Activated CD8-positive, alpha-beta memory T cell treated with anti-CD3 and anti-CD28 coated beads for 4 hours (primary cell): ENCODE measurements around the gene BSG.
A peak's percentile ranks its signal among the peaks of the same experiment; 100 is the strongest.
"Not testable (repeated sequence)": the region's sequence is repeated elsewhere in the genome, so short reads cannot be mapped to it uniquely, and the experiment has no call there.

Experiments used
- DNase-seq, 2 donors: peaks; one replicate each; pipeline ENCODE4 v3.0.0-alpha.2; 2020; ENCODE audit warnings: low read depth in 2 of 2

Gene BSG

DNA sequence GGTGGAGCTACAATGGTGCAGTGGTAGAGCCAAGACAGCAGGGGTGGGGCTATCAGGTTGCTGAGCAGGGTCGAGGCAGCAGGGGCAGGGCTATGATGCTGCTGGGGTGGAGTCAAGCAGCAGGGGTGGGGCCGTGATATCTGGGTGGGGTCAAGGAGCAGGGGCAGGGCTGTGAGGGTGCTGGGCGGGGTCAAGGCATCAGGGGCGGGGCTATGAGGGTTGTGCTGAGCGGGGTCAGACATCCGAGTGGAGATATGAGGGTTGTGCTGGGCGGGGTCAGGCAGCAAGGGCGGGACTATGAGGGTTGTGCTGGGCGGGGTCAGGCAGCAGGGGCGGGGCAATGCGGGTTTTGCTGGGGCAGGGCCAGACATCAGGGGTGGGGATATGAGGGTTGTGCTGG lies 32.0 kb downstream of the BSG start:
- DNase-seq, result no peak

DNA sequence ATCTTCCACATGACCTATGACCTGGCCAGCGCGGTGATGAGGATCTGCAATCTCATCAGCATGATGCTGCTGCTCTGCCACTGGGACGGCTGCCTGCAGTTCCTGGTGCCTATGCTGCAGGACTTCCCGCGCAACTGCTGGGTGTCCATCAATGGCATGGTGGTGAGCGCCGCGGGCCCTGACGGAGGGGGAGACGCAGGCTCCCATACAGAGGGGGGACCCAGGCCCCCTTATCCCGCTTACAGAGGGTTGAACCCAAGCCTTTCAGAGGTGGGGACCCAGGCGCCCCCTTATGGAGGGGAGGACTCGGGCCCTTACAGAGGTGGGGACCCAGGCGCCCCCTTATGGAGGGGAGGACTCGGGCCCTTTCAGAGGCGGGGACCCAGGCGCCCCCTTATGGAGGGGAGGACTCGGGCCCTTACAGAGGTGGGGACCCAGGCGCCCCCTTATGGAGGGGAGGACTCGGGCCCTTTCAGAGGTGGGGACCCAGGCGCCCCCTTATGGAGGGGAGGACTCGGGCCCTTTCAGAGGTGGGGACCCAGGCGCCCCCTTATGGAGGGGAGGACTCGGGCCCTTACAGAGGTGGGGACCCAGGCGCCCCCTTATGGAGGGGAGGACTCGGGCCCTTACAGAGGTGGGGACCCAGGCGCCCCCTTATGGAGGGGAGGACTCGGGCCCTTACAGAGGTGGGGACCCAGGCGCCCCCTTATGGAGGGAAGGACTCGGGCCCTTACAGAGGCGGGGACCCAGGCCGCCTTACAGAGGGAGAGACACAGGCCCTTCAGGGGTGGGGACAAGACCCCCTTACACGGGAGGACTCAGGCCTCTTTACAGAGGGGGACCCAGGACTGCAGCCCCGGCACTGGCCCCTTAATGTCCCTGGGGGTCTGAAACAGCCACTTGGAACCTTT lies 32.9 kb downstream of the BSG start:
- not testable (repeated sequence) for DNase-seq

DNA sequence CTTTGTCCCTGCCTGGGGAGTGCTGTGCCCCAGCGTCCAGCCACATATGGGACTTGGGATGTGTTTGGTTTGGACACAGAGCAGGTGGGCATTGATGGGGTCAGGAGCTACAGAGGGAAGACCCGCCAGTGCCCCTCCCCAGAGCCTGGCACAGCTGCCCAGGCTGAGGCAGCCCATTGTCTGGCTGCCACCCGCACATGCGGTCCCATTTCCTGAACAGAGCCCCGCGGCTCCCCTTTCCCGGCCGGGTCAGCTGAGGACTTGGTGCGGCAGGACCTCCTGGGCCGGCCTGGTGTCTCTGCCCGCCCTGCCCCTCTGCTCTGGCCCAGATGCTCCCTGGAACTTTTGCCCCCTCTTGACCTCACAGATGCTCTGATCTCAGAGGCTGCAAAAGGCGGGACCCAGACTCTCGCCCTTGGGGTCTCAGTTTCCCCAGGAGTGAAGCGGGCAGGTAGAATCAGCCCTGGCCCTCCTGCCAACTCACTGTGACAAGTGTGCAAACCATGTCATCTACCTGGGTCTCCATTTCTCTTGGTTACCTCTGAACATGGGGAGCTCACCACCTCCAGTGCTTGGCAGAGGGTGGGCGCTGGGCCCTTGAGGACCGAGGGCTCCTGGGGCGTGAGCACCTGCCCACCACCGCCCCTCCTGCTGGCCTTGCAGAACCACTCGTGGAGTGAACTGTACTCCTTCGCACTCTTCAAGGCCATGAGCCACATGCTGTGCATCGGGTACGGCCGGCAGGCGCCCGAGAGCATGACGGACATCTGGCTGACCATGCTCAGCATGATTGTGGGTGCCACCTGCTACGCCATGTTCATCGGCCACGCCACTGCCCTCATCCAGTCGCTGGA lies 35.1 kb downstream of the BSG start:
- DNase-seq, result no peak

DNA sequence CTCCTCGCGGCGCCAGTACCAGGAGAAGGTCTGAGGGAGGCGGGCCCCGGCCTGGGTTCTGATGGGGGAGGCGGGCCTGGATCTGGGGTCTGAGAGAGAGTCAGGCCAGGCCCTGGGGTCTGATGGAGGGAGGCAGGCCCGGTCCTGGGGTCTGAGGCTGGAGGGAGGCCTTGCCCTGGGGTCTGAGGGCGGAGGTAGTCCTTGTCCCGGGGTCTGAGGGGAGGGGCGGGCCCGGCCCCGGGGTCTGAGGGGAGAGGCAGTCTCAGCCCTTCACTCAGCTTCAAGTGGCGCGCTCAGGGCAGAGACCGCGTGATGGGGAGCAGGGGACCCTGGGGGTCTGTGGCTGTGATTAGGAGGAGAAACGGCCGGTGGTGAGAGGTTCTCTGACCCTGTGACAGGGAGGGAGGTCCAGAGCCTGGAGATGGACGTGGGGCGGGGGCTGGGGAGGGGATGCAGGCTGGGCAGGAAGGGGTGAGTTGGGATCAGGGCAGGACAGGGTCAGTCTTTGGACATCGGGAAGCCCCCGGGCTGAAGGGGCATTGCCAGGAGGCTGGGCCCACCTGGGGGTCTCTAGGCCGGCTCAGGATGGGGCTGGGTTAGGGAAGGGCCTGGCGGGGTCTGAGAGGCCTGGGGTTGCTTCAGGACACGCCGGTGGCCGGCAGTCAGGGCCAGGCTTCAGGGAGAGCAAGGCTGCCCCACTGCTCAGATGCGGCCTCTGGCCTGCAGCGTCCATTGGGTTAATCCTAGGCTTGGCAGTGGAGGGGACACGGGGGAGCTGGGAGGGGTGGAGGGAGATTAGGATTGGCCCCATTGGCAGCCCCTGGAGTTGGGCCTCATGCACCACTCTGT lies 36.0 kb downstream of the BSG start:
- no peak for DNase-seq

DNA sequence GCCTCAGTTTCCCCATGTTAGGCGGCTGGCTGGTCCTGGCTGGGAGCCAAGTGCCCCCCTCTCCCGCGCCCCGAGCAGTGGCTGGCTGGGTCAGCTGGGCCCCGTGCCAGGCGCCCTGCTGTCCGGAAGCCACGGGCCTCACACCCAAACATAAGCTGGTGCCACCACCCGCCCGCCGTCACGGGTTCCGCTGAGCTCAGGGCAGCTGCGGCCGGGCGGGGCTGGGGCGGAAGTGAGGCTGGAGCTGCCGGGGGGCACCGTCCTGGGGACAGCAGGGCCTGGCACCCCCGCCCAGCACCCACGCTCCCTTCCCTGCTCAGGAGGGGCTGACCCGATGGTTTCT lies 36.6 kb downstream of the BSG start:
- DNase-seq, result no peak

DNA sequence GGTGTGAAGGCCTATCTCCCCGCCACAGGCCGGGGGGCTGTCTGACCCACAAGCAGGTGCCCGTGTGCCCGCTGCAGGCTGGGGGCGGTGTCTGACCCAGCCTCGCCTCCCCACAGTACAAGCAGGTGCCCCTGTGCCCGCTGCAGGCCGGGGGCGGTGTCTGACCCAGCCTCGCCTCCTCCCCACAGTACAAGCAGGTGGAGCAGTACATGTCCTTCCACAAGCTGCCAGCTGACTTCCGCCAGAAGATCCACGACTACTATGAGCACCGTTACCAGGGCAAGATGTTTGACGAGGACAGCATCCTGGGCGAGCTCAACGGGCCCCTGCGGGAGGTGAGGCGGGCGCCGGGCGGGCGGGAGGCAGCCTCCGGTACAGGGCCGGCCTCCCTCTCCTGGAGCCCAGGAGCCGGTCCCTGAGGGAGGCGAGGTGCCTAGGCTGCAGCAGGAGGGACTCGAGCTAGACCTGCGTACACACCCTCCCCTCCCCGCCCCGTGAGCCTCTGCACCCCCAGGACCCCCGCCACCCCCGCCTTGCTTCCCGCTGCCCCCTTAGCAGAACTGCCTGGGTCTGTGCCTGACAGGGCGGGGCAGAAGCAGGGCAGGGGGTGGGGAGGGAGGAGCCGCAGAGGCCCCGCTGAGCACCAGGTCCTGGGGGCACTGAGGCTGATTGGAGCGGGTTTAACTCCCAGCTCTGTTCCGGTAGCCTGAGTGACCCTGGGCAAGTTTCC lies 37.8 kb downstream of the BSG start:
- no peak for DNase-seq

DNA sequence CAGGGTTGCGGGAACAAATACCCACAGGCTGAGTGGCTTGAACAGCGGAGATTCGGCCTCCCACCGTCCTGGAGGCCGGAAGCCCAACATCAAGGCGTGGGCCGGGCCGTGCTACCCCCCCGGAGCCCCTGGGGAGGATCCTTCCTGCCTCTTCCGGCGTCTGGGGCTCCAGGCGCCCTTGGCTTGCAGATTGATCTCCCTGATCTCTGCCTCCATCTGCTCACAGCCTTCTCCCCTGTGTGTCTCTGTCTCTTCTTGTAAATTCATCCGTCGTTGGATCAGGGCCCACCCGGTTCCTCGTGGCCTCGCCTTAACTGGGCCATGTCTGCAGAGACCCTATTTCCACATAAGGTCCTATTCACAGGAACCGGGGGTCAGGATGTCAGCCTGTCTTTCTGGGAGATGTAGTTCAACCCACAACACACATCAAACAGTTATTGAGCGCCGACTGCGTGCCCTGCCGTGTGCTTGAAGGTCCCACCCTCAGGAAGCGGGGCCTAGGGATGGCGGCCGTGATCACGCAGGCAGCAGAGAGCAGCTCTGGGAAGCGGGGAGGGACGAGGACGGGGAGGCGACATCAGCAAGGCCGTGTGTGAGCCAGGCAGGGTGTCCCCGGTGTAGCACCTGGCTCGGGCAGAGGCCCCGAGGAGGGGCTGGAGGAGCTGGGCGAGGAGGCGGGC lies 38.5 kb downstream of the BSG start:
- DNase-seq, result peak in 1 of 2 donors; percentile 27

DNA sequence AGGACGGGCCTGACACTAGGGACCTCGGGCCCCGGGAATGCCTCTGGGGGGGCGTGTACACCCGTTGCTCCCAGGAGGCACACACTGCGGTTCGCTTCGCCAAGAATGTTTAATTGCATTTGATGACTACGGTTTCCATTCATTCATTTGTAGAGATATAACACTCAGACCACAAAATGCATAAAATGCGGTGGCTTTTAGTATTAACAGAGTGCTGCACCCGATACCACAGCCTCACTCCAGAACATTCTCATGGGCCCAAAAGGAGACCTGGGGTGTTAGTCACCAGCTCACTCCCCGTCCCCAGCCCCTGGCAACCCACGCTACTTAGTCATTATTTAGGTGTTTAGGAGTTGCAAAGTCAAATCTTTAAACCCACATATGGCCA lies 39.1 kb downstream of the BSG start:
- DNase-seq, result peak; percentile 45 to 61

DNA sequence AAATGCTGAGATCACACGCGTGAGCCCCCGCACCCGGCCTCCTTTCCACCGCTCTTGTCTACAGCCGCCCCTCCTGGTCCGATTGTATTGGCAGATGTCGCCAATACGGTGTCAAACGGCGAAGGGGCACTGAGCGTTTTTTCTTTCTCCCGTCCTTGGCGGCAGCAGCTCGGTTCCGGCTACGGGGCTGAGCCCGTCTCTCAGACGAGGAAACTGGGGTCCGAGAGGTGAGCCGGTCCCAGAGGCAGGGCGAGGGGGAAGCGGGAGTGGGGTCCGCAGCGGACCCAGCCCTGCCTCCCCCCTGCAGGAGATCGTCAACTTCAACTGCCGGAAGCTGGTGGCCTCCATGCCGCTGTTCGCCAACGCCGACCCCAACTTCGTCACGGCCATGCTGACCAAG lies 40.5 kb downstream of the BSG start:
- DNase-seq, result no peak

DNA sequence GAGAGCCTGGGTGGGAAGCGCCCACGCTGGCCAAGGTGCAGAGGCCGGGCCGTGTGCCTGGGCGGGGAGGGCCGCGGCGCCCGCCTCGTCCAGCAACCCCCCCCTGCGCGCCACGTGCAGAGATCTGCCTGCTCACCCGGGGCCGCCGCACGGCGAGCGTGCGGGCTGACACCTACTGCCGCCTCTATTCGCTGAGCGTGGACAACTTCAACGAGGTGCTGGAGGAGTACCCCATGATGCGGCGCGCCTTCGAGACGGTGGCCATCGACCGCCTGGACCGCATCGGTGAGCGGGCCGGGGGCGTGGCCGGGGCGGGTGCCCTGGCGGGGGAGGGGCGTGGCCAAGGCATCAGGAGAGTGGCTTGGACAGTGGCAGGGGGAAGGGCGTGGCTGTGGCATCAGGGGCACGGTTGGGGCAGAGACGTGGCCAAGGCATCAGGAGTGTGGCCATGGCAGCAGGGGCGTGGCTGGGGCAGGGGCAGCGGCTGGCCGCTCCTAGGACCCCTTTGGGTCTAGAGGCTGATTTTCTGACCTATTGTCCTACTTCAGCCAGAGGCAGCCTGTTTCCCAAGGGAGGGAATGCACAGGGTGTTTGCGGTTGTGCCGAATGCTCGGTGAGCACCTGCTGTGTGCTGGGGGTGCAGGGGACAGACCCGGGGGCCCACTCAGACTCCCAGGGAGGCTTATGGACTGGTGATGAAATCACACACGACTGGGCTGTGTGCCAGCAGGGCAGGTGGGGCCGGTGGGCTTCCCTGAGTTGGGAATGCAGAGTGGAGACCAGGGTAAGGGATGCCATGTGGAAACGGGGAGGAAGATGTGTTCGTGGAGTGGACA lies 41.6 kb downstream of the BSG start:
- DNase-seq, result no peak

DNA sequence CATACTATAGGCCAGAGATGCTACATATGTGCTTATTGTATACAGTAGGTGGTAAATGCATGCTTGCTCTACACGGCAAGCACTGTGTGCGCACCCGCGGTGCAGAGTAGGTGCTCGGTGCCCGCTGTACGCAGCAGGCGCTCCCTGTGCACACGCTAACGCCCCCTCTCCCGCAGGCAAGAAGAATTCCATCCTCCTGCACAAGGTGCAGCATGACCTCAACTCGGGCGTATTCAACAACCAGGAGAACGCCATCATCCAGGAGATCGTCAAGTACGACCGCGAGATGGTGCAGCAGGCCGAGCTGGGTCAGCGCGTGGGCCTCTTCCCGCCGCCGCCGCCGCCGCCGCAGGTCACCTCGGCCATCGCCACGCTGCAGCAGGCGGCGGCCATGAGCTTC lies 43.2 kb downstream of the BSG start:
- DNase-seq, result no peak

DNA sequence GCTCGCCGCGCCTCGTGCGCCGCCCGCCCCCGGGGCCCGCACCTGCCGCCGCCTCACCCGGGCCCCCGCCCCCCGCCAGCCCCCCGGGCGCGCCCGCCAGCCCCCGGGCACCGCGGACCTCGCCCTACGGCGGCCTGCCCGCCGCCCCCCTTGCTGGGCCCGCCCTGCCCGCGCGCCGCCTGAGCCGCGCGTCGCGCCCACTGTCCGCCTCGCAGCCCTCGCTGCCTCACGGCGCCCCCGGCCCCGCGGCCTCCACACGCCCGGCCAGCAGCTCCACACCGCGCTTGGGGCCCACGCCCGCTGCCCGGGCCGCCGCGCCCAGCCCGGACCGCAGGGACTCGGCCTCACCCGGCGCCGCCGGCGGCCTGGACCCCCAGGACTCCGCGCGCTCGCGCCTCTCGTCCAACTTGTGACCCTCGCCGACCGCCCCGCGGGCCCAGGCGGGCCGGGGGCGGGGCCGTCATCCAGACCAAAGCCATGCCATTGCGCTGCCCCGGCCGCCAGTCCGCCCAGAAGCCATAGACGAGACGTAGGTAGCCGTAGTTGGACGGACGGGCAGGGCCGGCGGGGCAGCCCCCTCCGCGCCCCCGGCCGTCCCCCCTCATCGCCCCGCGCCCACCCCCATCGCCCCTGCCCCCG lies 43.8 kb downstream of the BSG start:
- DNase-seq, result no peak

DNA sequence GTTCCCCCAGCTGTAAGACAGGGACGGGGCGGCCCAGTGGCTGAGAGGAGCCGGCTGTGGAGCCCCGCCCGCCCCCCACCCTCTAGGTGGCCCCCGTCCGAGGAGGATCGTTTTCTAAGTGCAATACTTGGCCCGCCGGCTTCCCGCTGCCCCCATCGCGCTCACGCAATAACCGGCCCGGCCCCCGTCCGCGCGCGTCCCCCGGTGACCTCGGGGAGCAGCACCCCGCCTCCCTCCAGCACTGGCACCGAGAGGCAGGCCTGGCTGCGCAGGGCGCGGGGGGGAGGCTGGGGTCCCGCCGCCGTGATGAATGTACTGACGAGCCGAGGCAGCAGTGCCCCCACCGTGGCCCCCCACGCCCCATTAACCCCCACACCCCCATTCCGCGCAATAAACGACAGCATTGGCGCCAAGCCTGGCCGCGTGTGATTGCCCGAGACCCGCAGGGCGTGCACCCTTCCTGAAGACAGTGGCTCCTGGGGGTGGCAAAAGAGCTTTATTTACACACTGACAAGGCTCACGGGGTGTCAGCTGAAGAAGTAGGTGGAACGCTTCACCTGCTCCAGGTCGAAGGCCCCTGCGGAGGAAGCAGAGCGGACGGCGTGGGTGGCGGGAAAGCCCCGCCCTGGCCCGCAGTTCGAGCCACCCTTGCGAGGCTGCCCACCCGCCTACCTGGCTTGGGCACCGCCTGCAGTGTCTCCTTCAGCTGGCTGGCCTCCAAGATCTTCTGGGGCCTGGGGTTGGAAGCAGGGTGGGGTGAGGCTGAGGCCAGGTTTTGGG lies 44.5 kb downstream of the BSG start:
- DNase-seq, result no peak

DNA sequence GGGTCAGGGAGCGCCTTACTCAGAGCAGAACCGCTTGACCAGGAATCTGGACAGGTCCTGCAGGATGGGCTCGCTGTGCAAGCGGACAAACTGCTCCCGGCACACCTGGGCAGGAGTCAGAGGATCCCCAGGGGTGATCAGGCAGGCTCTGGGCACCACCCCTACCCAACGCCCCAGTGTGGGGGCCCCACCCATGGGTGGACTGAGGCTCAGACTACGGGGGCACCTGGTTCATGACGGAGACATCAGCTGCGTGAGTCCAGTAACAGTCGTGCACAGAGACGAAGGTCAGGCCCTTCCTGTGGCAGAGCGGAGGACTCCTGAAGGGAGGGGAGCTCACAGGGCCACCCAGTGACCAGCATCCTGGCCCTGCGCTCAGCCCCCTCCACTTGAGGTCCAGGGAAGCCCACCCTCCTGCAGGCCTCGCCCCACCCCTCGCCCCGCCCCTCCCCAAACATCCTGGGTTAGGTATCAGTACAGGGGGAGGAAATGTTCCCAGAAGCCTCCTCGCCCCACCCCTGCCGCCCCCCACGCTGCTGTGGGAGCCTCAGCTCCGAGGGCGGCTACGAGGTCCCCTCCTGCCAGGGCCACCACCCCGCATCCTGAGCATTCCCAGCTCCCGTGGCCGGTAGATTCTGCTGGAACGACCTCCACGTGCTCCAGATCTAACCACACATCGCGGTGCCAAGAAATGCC lies 45.3 kb downstream of the BSG start:
- DNase-seq, result no peak

DNA sequence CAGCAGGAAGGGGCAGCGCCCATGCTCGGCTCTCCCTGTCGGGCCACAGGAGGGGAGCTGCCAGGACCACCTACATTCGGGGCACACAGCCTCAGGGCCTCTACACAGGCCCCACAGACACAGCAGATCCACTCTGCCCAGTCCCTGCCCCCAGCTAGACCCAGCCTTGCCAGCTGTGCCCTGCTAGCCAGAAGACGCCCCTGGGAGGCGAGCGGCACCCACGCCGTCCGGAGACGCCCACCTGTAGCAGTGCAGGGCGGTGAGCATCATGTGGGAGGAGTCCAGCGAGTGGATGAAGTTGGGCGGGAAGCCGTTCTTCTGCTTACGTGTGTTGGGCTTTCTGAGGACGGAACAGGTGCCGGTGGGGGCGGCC lies 45.8 kb downstream of the BSG start:
- no peak for DNase-seq

DNA sequence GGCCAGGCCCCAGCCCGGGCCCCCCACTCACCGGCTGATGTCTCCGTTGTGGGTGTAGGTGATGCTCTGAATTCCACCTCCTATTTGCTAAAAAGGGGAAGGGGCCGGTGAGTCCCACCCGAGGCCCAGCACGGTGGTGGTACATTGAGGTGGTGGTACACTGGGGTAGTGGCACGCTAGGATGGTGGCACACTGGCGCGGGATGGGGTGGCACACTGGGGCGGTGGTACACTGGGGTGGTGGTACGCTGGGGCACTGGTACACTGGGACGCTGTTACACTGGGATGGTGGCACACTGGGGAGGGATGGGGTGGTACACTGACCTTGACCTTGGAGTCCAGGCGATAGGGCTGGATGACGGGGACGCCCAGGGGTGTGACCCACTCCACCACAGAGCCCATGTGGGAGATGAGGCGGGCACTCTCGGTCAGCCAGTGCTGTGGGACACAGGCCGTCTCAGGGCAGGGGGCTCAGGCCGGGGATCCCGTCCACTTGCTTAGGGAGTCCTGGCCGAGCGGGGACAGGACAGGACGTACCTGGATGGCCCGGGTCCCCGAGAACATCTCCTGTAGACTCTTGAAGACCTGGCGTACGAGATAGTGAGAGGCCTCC lies 46.4 kb downstream of the BSG start:
- no peak for DNase-seq

DNA sequence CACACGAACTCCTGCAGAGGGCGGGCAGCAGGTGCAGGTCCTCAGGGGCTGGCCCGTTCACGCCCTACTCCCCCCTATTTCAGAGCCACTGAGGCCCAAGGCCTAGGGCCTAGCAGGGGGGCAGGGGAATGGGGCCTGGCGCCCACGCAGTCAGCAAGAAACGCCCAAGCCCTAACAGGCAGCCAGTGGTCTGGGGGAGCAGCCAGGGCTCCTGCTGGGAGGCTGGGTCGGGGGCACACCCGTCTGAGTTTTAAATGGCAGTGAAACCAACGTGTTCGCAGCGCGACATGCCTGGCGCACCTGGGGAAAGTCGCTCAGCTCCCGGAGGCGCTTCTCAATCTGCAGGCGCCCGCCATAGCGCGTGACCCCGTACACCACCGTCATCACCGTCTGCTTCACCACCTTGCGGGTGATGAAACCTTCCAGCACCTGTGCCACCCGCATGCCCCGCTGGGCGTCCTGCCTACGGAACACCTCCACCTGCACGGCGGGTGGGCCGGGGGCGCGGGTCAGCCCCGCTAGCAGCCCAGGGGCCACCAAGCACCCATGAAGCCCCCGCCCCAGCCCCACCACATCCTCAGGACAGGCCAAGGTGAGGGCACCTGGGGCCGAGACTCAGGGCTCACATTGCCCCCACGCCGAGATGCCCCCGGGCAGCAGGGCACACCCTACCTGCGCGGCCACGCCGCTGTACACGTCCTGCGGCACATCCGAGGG lies 47.0 kb downstream of the BSG start:
- no peak for DNase-seq
